Neural crest cell (in vitro differentiated cells): ENCODE measurements around the gene MEGF11. TPM values are rescaled to one million over a fixed set of nuclear protein-coding genes. Genes with fewer than 3 reads are reported as not detected.

Experiments
- DNase-seq: peaks from one replicate; pipeline ENCODE4 v3.0.0; 2021; ENCODE audit warnings: low read depth, mixed read lengths, low spot score
- H3K27ac Mint-ChIP-seq: one replicate; pipeline ENCODE4 v1.8.0; 2021; ENCODE audit warnings: mild to moderate bottlenecking, mixed read lengths; ENCODE audit not compliant: unreplicated experiment
- H3K27me3 Mint-ChIP-seq: 2 replicates; pipeline ENCODE4 v1.8.0; 2021; ENCODE audit warnings: low read depth, mild to moderate bottlenecking, mixed read lengths
- H3K36me3 Mint-ChIP-seq: 2 replicates; pipeline ENCODE4 v1.8.0; 2021; ENCODE audit warnings: low read depth, mild to moderate bottlenecking, mixed read lengths
- H3K4me1 Mint-ChIP-seq: 2 replicates; pipeline ENCODE4 v1.8.0; 2021; ENCODE audit warnings: mixed read lengths
- H3K4me3 Mint-ChIP-seq: one replicate; pipeline ENCODE4 v1.8.0; 2021; ENCODE audit warnings: mild to moderate bottlenecking, mixed read lengths
- H3K9me3 Mint-ChIP-seq: 2 replicates; pipeline ENCODE4 v1.8.0; 2021; ENCODE audit warnings: mixed read lengths
- CTCF ChIP-seq: fragments of 200-600 bp; sonication (generic); conservative IDR thresholded peaks from 2 replicates; pipeline ENCODE4 v1.5.0; 2021; ENCODE audit warnings: antibody characterized with exemption, mild to moderate bottlenecking
- total RNA-seq: library from RNA; stranded (reverse); gene quantifications from 2 replicates; pipeline ENCODE4 v1.2.1, GENCODE V29; 2021

MEGF11 gene
- total RNA-seq, 1 donor from 2014 or later = 0.49 TPM

GRCh38 chr15:66109826-66110225, 143.7 kb downstream of the MEGF11 start:
- no peaks in the 10 kb centered on the region for H3K36me3 Mint-ChIP-seq
- no peak overlapping the region for H3K27ac Mint-ChIP-seq
- H3K9me3 Mint-ChIP-seq = no peaks in the 10 kb centered on the region
- DNase-seq = no peak
- H3K4me1 Mint-ChIP-seq = peaks cover 9% of the 10 kb centered on the region
- H3K27me3 Mint-ChIP-seq = peaks cover 54% of the 10 kb centered on the region
- TF ChIP-seq CTCF = no peak
- H3K4me3 Mint-ChIP-seq = no peak overlapping the region

- DNase-seq = no peak
- H3K36me3 Mint-ChIP-seq = no peaks in the 10 kb centered on the region
- no peak overlapping the region for H3K4me3 Mint-ChIP-seq
- TF ChIP-seq CTCF = no peak
- H3K4me1 Mint-ChIP-seq = peaks cover 9% of the 10 kb centered on the region
- no peak overlapping the region for H3K27ac Mint-ChIP-seq
- peaks cover 46% of the 10 kb centered on the region for H3K27me3 Mint-ChIP-seq
- H3K9me3 Mint-ChIP-seq = no peaks in the 10 kb centered on the region
Measured at GRCh38 chr15:66108483-66109265, 144.9 kb downstream of the MEGF11 start.

GRCh38 chr15:66107070-66107469, 146.5 kb downstream of the MEGF11 start:
- H3K27me3 Mint-ChIP-seq = peaks cover 45% of the 10 kb centered on the region
- H3K9me3 Mint-ChIP-seq = no peaks in the 10 kb centered on the region
- H3K4me1 Mint-ChIP-seq = peaks cover 9% of the 10 kb centered on the region
- no peaks in the 10 kb centered on the region for H3K36me3 Mint-ChIP-seq
- H3K27ac Mint-ChIP-seq = no peak overlapping the region
- no peak overlapping the region for H3K4me3 Mint-ChIP-seq
- no peak for DNase-seq
- TF ChIP-seq CTCF = no peak

- no peaks in the 10 kb centered on the region for H3K9me3 Mint-ChIP-seq
- H3K27me3 Mint-ChIP-seq = peaks cover 33% of the 10 kb centered on the region
- no peak for DNase-seq
- no peaks in the 10 kb centered on the region for H3K36me3 Mint-ChIP-seq
- H3K27ac Mint-ChIP-seq = no peak overlapping the region
- H3K4me3 Mint-ChIP-seq = no peak overlapping the region
- TF ChIP-seq CTCF = no peak
- H3K4me1 Mint-ChIP-seq = peaks cover 19% of the 10 kb centered on the region
Measured at GRCh38 chr15:66105286-66106265, 148.0 kb downstream of the MEGF11 start.

GRCh38 chr15:66103293-66103590, 150.3 kb downstream of the MEGF11 start:
- Mint-ChIP-seq H3K4me1 (peaks cover 18% of the 10 kb centered on the region), H3K27me3 (peaks cover 19% of the 10 kb centered on the region), H3K9me3 (no peaks in the 10 kb centered on the region), H3K4me3 (no peak overlapping the region), H3K27ac (no peak overlapping the region), H3K36me3 (no peaks in the 10 kb centered on the region)
- no peak for DNase-seq
- TF ChIP-seq CTCF = no peak
